Adrenal gland (tissue), 5 donors: ENCODE measurements around the gene MOSPD2.

Experiments used
- CTCF ChIP-seq, 6 experiments: fragments of 450-650 bp in 4 of 6; fragments of 200-600 bp in 2 of 6; sonication (generic) in 1 of 6; IDR thresholded peaks; 1 replicate in 5 of 6; 2 replicates in 1 of 6; pipeline versions ENCODE4 v1.5.1 to v1.8.0; 2016 to 2021; ENCODE audit warnings: antibody characterized with exemption in 6 of 6, mild to moderate bottlenecking in 2 of 6, moderate library complexity in 1 of 6
- POLR2A ChIP-seq, 2 donors: fragments of 450-650 bp; IDR thresholded peaks; one replicate each; pipeline ENCODE4 v1.6.1; 2017; ENCODE audit warnings: antibody characterized with exemption in 2 of 2, mild to moderate bottlenecking in 2 of 2, moderate library complexity in 1 of 2
- donor health status: DM: no; HTN: no; CAD: no.

- TF ChIP-seq POLR2A (IDR thresholded peaks at IDR 0.05) (no peak), CTCF (IDR thresholded peaks at IDR 0.05) (no peak)
These were observed 53.2 kb downstream of the MOSPD2 start for GRCh38 chrX:14926471-14926870.
